SK-N-SH (cell line): ENCODE results near the gene GGTLC2.

Experiments used
- CTCF ChIP-seq: fragments of 200-600 bp; sonication (generic); IDR thresholded peaks from 2 replicates; pipeline ENCODE4 v1.6.1; 2017; ENCODE audit warnings: antibody characterized with exemption, mild to moderate bottlenecking, moderate library complexity
- EP300 ChIP-seq, 2 experiments: IDR thresholded peaks; 2 replicates each; pipeline versions ENCODE4 v1.4.0 to v1.6.1; 2012; ENCODE audit warnings: borderline replicate concordance in 1 of 2, low read depth in 1 of 2, low read length in 1 of 2
- EZH2phosphoT487 ChIP-seq: fragments of 200-600 bp; sonication (generic); IDR thresholded peaks from 2 replicates; pipeline ENCODE4 v1.6.1; 2017; ENCODE audit warnings: low read depth, mixed run types, mild to moderate bottlenecking, antibody characterized with exemption, moderate library complexity, borderline replicate concordance
- GATA2 ChIP-seq: sonication (generic); formaldehyde crosslinking; IDR thresholded peaks from 2 replicates; pipeline ENCODE4 v1.5.0; 2020; ENCODE audit warnings: mild to moderate bottlenecking, missing genetic modification reagents
- MAX ChIP-seq: IDR thresholded peaks from 2 replicates; pipeline ENCODE4 v1.4.0; 2012; ENCODE audit warnings: low read depth
- MXI1 ChIP-seq: IDR thresholded peaks from 2 replicates; pipeline ENCODE4 v1.6.1; 2012; ENCODE audit warnings: mild to moderate bottlenecking, low read depth, low read length, improper control_type of control experiment
- NFIC ChIP-seq: IDR thresholded peaks from 2 replicates; pipeline ENCODE4 v1.4.0; 2012; ENCODE audit warnings: borderline replicate concordance
- POLR2AphosphoS5 ChIP-seq: IDR thresholded peaks from 2 replicates; pipeline ENCODE4 v1.6.1; 2012; ENCODE audit warnings: low read depth, low read length
- RAD21 ChIP-seq: IDR thresholded peaks from 2 replicates; pipeline ENCODE4 v1.6.1; 2012; ENCODE audit warnings: mild to moderate bottlenecking, low read length
- REST ChIP-seq: IDR thresholded peaks from 2 replicates; pipeline ENCODE4 v1.6.1; 2012; ENCODE audit warnings: mild to moderate bottlenecking, low read depth, low read length, moderate library complexity
- RFX5 ChIP-seq: IDR thresholded peaks from 2 replicates; pipeline ENCODE4 v1.6.1; 2012; ENCODE audit warnings: mild to moderate bottlenecking, improper control_type of control experiment, low read length
- TAF1 ChIP-seq: IDR thresholded peaks from 2 replicates; pipeline ENCODE4 v1.6.1; 2012; ENCODE audit warnings: low read depth, mild to moderate bottlenecking, low read length, moderate library complexity, borderline replicate concordance
- YY1 ChIP-seq: IDR thresholded peaks from 2 replicates; pipeline ENCODE4 v1.4.0; 2012; ENCODE audit warnings: low read depth, mild to moderate bottlenecking
- ZBTB33 ChIP-seq: IDR thresholded peaks from 2 replicates; pipeline ENCODE4 v1.4.0; 2012; ENCODE audit warnings: low read depth, borderline replicate concordance

- TF ChIP-seq TAF1 (no peak), CTCF (no peak), MAX (no peak), YY1 (no peak), RAD21 (no peak), RFX5 (no peak), POLR2AphosphoS5 (no peak), EP300 (IDR thresholded peaks at IDR 0.05; ENCODE audit: borderline replicate concordance in 1 of 2, low read depth in 1 of 2, low read length in 1 of 2) (no peak), MXI1 (no peak), ZBTB33 (no peak), GATA2 (no peak), REST (no peak), NFIC (no peak), EZH2phosphoT487 (no peak)
Observed at GRCh38 chr22:22612516-22612915, 31.9 kb upstream of the GGTLC2 start.
